GM18867 (cell line): Measurements from ENCODE around the gene SMYD5.
"Not testable (repeated sequence)": the region's sequence is repeated elsewhere in the genome, so short reads cannot be mapped to it uniquely, and the experiment has no call there.

Experiments
- ATAC-seq: cut with Tn5 transposase; IDR thresholded peaks from one replicate; pipeline ENCODE4 v1.9.1; 2021; ENCODE audit warnings: mild to moderate bottlenecking, moderate library complexity; ENCODE audit not compliant: unreplicated experiment

Gene SMYD5

DNA sequence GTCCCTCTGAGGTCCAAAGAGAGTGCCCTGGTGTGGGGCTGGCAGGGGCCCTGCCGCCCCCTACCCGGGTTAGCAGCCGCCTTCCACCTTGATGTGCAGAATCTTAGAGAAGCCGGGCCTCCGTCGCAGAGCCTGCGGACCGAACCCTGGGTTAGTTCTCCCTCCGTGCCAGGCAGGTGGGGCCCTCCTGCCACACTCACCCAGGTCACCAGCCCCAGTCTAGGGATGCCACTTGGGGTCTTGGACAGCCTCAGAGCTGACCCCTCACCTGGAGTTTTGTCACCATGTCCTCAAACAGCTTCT, 44.8 kb downstream of the SMYD5 start:
- no peak for ATAC-seq

DNA sequence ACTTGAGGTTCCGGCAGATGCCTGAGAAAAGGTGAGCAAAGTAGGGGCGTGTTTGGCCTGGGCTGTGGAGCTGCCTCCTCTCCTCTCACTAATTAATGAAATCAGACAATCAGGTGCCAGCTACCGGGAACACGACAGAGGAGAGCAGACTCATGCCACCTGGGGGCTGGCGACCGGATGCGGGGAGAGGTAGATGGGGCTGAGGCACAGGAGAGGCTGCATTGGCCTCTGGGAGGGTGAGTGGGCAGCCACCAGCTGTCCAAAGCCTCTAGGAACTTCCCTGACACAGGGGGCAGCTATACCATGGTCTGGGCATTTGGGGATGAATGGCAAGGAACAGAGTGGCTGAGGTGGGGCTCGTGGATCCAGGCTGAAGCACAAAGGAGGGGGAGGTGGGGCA, 45.2 kb downstream of the SMYD5 start:
- no peak for ATAC-seq

DNA sequence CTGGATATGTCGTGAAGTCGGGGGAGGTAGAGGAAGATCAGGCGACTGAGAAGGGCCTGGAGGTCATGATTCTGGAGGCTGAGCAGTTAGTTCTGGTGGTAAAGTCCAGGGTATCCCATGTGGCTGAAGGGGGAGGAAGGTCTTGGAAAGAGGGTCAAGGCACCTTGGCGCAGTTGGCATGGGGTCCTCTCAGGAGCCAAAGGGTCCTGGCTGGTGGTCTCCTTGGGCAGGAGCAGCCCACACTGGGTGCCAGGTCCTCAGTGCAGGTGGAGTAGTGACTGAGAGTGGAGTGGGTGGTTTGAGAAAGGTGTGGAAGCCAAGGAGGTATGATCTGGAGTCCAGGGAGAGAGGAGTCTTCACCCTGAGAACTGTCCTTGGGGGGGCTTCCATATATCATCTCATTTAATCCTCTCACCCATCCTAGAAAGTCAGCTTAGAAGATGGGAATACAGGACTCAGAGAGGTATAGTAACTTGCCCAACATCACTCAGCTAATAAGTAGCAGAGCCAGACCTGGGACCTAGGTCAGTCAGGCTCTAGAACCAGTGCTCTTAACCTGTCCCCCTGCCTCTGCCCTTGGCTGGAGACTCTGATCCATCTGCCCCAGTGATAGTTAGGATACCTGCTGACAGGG, 45.8 kb downstream of the SMYD5 start:
- ATAC-seq = no peak

DNA sequence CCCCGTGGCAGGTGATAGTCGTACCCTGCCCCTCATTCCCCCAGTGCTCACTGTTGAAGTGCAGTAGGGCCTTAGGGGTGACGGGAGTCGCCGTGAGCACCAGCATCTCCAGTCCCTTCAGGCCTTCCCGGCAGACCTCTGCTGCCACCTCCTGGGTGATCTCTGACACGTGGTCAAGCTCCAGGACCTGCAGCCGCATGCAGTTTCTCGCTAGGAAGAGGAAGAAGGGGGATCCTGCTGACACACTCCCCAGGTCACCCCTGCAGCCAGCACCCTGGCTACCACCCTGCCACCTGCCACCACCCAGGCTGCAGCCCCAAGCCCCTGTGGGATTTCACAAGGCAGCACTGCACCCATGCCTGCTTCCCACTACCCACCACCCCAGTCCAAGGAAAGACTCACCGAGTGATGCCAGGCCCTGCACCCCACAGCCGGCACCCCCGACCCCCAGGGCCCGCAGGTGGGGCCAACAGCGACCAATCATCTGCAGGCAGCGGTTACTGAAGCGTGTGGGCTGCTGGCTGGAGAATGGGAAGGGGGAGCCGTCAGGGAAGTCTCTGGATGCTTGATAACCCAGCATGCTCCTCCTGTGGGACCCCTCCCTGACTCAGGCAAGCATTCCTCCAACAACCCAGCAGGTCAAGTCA, 46.4 kb downstream of the SMYD5 start:
- ATAC-seq = no peak

DNA sequence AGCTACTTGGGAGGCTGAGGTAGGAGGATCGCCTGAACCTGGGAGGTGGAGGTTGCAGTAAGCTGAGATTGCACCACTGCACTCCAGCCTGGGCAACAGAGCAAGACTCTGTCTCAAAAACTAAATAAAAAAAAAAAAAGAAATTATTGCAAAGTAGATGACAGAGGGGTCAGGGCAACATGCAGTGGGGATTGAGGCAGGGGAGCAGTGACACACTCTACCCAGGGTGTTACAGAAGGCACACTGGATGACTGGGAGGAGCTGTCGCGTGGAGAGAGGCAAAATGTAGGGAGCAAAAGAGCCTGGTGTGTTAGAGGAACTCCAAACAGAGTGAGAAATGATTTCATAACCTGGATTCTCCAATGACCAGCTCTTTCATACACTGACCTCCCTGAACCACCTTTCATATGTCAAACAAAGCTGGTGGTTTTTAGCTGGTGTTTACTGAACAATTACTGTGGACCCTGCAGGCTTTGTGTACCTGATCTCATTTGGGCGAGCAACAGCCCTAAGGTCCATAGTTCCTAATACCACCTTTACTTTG, 48.1 kb downstream of the SMYD5 start:
- no peak for ATAC-seq

DNA sequence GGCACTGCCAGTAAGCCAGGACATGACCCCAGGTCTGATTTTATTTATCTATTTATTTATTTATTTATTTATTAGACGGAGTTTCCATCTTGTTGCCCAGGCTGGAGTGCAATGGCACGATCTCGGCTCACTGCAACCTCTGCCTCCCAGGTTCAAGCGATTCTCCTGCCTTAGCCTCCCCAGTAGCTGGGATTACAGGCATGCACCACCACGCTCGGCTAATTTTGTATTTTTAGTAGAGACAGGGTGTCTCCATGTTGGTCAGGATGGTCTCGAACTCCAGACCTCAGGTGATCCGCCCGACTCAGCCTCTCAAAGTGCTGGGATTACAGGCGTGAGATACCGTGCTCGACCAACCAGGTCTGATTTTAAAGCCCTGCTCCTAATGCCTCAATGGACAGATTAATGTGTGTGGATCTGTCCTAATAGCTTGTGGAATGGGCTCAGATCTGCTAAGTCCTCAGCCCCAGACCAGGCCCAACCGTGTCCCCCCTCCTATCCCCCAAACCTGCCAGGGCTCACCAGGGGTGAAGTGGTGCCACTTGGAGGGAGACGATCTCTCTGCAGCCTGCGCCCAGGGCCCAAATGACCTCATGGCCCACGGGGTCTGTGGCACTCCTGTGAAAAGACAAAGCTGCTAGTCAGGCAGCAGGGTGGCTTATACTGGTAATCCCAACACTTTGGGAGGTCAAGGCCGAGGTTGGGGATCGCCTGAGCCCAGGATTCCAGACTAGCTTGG, 48.8 kb downstream of the SMYD5 start:
- not testable (repeated sequence) for ATAC-seq

DNA sequence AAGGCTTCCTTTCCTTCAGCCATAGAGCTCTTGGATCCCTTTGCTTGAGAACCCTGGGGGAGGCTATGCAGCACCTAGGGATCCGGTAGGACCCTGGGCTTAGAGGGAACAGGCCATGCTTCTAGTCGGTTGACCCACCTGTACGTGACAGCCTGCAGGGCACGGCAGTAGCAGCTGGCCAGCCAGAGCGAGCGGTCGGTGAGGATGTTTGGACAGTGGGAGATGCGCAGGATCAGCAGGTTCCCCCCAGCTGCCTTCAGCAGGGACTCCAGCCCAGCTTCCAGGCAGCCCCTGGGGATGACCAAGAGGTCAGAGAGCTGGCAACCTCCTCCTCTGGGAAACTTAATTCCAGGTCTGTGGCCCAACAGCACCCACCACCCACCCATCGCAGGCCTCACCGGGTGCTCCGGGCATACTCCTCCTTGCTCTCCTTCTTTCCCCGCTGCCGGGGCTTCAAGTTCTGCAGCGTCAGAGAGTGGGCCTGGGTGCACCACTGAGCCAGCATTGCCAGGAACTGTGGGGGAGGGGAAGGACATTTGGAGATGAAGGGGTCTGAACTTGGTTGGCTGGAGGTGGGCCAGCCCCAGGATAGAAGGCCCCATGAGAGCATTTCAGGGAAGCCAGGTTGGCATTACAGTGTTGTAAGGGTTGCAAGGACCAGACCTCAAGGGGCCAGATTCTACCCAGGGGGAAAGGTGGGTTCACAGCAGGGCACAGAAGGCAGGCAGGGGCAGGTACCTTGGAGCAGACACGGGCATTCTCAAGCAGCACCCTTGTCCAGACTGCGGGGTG, 49.7 kb downstream of the SMYD5 start:
- ATAC-seq = no peak

DNA sequence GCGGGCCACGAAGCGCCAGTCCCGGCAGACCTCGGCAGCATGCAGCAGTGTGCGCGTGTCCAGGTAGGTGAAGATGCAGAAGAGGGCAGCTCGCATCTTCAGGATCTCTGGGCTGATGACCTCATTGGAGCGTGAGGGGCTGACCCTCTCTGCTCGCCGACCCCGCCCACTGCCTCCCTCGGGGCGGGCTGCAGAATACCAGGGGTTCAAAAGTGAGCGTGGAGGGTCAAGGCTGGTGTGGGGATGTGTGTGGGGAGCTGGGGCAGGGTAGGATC, 50.2 kb downstream of the SMYD5 start:
- ATAC-seq = no peak

DNA sequence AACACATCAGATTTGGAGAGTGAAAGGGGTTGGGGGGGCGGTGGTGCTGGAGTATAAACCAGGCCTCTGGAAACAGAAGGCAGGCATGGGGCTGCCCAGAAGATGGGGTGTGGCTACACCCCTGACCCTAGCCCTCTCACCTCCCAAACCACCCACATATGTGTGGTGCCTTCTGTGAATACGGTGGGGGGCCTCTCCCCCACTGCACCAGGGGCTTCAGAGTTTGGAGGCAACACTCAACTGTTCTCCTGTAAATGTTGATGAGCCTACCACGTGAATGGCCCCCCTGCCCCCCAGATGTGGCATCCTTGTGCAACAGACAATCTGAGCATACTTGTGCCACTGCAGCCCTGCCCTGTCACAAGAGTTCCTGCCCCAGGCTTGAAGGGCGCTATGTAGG, 50.7 kb downstream of the SMYD5 start:
- ATAC-seq = no peak

DNA sequence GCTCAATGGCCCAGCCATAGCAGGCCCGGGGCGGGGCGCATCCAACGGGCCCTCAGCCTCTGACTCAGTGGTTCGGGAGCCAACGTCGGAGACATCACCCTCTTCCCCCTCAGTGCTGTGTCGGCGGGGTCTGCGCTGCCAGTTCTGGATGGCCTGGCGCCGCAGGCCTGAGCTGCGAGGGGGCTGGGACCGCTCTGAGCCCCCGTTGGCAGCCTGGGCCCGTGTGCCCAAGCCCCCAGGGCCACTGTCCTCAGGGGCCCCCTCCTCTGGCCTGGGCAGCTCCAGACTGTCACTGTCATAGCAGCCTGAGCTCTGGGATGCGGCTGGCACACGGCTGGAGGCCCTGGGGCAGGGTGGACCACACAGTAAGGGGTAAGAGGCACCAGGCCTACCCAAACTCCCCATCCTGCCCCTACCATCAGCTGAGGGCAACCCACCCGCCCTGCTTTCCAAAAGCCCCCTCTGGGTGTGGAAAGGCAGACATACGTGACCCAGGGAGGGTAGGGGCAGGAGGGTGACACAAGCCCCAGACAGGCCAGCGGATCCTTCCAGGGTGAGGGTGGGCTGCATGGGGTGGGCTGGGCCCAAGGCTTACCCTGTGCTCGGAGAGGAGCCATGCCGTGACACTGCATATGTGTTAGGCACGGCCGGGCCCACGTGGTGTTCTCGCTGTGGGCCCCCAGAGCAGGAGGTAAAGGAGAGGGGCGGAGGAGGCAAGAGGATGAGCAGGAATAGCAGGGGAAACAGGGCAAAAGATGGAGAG, 51.4 kb downstream of the SMYD5 start:
- ATAC-seq = no peak

DNA sequence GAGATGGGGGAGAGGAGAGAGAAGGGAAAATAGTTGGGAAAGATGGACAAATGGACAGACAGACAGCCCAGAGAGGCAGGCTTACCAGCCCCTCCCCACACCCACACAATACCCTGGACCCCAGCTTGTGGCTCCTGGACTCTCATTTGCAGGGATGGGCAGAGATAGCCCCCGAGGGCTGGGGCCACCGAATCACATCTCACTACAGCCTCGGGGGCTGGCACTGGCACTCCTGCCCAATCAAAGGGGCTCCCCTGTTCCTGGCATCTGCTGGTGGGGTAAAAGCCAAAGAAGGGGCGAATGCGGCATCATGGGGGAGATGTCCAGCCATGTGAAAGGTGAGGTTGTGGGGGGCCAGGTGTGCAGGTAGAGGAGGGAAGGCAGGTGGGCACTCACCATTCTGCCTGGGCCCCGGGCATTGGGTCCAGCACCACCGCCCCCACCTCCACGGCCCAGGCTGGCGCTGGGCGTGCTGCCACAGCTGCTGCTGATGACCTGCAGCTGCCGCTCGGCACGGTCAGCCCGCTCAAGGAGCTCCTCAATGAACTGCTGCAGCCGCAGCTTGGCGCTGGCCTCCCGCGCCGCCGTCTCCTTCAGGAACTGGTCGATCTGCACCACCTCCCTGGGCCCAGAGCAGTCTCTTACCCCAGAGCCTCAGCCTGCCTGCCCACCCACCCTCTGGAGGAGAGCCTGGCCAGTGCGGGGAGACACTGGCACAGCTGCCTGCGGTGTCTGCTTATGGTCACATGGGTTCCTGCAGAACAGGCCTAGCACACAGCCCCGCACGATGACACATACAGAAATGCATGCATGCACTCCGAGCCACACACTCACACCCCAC, 52.2 kb downstream of the SMYD5 start:
- no peak for ATAC-seq

DNA sequence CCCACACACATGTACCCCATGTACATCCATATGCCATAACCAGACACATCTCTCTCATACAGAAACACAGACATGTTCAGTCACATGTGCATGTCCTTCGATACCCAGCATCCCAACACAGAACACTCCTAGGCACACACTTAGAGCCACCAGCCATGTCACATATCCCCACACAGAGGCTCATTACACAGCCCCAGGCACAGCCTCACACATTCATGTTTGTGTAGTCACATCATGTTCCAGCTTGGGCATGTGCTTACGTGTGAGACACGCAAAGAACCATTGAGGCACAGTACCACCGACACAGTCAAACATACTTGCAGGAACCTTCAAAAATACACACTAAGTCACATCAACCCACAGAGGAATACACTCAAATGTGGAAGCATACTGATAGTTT, 53.0 kb downstream of the SMYD5 start:
- no peak for ATAC-seq

DNA sequence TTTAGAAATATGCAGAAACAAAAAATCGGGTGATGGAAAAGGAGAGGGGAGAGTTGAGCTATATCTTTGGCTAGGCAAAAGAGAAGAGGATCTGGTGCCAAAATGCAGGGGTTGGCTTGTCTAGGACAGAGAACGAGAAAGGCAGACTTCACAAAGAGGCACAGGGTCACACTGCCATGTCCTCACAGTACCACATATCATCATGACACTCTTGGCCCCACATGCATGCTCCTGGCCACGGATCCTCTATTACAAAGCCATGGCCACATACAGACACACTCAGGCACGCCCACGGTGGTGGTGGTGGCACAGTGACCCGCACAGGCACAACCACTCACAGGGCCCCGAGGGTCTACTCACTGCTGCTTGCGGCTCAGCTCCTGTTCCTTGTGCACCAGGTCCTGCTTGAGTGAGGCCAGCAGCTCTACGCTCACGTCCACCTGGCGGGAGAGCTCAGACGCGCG, 54.4 kb downstream of the SMYD5 start:
- ATAC-seq = no peak

DNA sequence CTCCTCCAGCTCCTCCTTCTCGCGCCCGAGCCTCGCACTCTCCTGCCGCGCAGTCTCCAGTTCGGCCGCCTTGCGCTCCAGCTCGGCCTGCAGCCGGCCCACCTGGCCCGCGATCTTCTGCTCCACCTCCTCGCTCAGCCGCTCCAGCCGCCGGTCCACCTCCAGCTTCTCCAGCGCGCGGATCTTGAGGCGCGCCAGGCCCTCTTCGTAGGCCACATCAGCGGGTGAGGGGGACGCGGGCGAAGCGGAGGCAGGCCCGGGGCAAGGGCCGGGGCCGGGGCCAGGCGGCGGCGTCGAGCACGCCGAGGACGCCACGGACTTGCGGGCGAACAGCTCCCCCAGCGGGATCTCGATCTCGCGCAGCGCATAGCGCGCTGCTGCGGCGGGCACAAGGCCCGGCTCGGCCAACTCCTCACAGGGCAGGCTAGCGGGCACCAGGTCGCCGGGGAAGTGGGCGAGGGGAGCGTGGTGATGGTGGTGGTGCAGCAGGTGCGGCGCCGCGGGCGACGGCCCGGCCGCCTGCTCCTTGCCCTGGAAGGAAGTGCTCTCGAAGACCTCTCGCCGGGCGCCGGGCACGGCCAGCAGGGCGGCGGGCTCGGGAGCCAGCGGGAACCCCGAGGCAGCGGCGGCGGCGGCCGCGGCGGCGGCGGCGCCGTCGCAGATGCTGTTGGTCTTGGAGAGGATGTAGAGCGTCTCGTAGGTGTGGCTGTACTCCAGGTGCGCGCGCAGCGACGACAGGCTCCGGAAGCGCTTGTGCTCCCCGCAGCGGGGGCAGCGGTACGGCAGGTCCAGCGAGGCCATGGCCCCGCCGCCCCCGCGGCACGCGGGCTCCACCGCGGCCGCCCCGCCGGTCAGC, 55.0 kb downstream of the SMYD5 start:
- ATAC-seq = peak; percentile 76

DNA sequence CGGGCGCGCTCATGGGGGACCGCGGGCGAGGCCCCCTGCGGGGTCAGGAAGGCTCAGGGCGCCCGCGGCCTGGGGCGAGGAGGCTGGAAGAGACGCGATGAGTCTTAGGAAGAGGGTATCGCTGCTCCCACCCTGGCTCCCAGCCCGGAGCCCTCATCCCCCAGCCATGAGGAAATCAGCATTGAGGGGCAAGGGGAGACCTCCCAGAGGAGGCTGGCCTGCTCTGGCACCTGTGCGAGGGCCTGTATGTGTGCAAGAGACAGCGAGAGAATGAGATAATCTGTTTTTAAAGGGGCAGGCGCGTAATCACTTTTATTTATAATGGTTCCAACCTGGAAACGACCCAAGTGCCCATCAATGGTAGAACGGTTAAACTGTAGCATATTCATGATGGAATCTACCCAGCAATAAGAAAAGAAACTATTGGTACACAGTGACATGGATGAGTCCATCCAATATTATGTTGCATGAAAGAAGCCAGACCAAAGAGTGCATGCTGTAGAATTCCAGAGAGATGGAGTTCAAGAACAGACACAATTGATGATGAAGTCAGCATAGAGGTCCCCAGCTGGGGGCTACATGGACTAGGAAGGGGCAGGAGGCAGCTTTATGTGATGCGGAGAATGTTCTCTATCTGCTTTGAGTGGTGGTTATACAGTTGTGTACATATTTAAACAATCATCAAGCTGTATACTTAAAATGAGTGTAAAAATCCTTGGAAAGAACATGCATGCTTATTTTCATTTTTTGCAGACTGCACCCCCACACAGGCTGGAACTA, 55.8 kb downstream of the SMYD5 start:
- ATAC-seq = no peak

DNA sequence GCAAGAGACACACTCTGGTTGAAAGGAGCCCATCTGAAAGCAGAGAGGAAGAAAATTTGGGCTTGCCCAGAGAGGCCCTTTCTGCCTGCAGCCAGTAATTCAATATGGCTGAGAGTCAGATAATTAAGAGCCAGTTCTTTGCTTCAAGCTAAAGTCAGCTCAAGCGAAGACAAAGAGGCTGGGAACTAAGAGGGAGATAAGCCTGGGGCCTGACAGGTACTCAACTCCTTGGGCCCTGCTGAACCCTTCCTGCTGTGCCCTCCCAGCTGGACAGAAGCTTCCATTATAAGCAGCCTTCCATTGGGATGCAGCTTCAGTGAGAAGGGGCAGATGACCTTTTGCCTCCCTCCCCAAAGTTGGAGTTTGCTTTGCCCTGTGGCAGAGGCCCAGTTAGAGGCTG, 58.2 kb downstream of the SMYD5 start:
- ATAC-seq = no peak
